ENCODE results near the gene DOHH.
"Not testable (repeated sequence)": the region's sequence is repeated elsewhere in the genome, so short reads cannot be mapped to it uniquely, and the experiment has no call there.

The DOHH gene

DNA sequence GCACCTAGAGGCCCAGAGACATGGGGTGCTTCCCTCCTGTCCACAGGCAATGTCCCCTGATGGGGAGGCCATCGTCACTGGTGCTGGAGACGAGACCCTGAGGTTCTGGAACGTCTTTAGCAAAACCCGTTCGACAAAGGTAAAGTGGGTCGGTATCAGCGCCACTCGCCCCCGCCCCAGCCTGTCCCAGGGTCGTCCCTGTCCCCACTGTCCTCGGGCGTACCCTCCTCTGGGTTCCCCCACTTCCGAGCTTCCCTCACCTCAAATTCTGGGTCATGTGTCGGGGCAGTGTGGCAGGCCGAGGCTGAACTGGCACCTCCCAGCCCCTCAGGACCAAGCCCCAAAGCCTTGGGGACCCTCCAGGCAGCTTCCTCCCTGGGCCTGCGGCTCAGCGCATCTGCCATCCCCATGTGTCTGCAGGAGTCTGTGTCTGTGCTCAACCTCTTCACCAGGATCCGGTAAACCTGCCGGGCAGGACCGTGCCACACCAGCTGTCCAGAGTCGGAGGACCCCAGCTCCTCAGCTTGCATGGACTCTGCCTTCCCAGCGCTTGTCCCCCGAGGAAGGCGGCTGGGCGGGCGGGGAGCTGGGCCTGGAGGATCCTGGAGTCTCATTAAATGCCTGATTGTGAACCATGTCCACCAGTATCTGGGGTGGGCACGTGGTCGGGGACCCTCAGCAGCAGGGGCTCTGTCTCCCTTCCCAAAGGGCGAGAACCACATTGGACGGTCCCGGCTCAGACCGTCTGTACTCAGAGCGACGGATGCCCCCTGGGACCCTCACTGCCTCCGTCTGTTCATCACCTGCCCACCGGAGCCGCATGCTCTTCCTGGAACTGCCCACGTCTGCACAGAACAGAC lies 34.1 kb upstream of the DOHH start:
- no peak for DNase-seq

DNA sequence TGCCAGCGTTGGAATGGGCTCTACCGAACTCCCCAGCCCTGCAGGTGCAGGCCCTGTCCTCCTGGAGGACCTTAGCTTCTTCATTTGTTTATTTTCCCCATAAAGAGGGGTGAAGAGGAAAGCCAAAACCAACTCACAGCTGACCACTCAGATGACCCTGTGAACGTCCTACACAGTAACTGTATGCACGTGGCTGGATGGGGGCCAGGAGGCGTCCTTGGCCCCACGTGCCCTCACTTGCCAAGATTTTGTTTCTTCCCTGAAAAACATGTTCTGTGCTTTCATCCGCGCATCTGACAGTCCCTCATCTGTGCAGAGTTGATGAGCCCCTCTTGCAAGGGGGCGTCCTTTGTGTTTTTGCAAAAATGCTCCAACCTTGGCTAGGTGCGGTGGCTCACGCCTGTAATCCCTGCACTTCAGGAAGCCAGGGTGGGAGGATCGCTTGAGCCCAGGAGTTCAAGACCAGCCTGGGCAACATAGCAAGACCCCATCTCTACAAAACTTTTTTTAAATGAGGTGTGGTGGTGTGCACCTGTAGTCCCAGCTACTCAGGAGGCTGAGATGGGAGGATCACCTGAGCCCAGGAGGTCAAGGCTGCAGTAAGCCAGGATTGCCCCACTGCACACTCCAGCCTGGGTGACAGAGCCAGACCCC lies 33.2 kb upstream of the DOHH start:
- no peak for DNase-seq

DNA sequence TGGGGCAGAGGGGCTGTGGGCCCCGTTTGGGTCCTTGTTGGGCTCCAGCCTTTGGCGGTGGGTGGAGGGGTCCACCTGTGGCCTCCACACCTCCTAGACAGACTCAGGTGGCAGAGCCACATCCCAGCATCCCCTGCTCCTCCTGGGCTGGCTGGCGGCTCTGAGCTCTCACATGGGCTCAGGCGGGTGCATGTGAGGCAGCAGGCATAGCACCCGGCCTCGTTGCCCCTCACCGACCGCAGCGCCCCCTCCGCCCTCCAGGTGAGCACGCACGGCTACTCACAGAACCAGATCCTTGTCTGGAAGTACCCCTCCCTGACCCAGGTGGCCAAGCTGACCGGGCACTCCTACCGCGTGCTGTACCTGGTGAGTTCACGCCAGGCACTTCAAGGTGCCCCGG lies 32.6 kb upstream of the DOHH start:
- no peak for DNase-seq

DNA sequence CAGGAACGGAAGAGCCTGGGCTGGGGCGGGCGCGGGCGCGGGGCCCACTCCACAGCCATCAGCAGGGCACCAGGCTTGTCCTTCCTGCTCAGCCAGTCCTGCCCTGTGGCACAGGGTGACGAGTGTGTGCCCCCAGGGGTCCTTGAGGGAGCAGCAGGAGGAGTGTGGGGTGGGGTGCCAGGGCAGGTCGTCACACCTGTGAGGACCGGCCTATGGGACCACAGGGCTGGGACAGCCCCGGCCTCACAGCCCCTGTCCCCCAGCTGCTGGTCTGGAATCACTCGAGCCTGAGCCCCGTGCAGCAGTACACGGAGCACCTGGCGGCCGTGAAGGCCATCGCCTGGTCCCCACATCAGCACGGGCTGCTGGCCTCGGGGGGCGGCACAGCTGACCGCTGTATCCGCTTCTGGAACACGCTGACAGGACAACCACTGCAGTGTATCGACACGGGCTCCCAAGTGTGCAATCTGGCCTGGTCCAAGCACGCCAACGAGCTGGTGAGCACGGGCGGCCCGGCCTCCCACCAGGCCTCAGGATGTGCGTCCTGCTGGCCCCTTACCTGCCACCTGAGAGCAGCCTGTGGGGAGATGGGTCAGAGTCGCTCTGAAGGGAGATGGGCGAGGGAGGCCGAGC lies 31.8 kb upstream of the DOHH start:
- DNase-seq, result no peak

DNA sequence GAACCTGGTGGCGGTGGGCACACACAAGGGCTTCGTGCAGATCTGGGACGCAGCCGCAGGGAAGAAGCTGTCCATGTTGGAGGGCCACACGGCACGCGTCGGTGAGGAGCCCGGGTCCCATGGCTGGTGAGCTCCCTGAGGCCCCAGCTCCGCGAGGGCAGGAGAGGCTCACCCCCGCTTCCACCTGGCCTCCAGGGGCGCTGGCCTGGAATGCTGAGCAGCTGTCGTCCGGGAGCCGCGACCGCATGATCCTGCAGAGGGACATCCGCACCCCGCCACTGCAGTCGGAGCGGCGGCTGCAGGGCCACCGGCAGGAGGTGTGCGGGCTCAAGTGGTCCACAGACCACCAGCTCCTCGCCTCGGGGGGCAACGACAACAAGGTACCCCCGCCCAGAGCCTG lies 31.2 kb upstream of the DOHH start:
- no peak for DNase-seq

DNA sequence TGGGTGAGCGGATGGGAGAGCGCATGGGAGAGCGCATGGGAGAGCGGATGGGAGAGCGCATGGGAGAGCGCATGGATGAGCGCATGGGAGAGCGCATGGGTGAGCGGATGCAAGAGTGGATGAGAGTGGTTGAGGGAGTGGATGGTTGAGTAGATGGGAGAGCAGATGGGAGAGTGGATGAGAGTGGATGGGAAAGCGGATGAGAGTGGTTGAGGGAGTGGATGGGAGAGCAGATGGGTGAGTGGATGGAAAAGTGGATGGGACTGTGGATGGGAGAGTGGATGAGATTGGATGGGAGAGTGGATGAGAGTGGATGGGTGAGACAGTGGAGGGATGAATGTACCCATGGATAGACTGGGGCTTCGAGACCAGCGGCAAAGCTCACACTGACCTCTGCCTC lies 29.9 kb upstream of the DOHH start:
- no peak for DNase-seq

DNA sequence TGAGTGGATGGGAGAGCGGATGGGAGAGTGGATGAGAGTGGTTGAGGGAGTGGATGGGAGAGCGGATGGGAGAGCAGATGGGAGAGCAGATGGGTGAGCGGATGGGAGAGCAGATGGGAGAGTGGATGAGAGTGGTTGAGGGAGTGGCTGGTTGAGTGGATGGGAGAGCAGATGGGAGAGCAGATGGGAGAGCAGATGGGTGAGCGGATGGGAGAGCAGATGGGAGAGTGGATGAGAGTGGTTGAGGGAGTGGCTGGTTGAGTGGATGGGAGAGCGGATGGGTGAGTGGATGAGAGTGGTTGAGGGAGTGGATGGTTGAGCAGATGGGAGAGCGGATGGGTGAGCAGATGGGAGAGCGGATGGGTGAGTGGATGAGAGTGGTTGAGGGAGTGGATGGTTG lies 28.8 kb upstream of the DOHH start:
- DNase-seq, result not testable (repeated sequence)

DNA sequence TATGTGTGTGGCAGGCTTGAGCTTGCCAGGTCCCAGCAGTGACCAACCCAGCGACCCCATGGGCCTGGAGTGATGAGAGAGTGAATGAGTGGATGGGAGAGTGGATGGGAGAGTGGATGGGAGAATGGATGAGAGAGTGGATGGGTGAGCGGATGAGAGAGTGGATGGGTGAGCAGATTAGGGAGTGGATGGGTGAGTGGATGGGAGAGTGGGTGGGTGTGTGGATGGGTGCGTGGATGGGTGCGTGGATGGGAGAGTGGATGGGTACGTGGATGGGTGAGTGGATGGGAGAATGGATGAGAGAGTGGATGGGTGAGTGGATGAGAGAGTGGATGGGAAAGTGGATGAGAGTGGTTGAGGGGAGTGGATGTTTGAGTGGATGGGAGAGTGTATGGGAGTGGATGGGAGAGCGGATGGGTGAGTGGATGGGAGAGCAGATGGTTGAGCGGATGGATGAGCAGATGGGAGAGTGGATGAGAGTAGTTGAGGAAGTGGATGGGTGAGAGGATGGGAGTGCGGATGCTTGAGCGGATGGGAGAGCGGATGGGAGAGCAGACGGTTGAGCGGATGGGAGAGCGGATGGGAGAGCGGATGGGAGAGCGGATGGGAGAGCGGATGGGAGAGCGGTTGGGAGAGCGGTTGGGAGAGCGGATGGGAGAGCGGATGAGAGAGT lies 28.2 kb upstream of the DOHH start:
- DNase-seq, result no peak

DNA sequence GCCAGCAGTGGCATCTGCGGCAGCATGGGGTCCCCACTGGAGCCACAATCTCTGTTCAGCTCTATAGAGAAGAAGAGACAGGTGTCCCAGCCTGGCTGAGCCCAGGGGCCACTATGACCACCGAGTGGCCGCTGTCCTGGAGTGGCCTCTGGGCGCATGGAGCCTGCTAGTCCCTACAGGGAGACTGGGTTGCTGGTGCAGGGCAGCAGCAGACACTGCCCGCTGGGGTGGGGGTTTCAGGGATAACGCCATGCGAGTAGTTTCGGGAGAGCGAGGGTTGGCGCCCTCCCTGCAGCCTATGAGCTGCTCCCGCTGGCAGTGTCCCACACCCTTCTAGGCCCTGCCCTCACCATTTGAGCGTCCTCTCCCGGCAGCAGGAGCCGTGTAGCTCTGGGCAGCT lies 27.6 kb upstream of the DOHH start:
- no peak for DNase-seq

DNA sequence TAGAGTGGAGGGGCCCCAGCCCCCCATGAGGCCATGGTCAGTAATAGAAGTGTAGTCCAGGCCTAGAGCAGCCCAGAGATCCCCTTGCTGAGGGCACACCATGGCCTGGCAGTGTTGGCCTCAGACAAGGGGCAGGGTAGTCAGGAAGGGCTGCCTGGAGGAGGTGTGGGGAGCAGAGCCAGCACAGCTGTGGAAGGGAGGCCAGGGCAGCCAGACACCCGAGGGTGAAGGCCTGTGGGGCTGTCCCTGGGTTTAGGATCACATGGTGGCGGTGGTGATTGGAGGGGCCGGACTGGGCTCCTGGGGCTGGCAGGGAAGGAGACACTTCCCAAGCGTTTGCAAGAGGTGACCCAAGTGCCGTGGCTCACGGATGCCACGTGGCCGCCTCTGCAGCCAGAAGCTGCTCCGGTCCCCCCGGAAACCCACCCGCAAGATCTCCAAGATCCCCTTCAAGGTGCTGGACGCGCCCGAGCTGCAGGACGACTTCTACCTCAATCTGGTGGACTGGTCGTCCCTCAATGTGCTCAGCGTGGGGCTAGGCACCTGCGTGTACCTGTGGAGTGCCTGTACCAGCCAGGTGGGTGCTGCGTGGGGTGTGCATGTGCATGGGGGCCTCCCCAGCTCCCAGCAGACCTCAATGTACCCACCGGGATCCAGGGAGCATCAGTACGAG lies 26.9 kb upstream of the DOHH start:
- DNase-seq, result no peak

DNA sequence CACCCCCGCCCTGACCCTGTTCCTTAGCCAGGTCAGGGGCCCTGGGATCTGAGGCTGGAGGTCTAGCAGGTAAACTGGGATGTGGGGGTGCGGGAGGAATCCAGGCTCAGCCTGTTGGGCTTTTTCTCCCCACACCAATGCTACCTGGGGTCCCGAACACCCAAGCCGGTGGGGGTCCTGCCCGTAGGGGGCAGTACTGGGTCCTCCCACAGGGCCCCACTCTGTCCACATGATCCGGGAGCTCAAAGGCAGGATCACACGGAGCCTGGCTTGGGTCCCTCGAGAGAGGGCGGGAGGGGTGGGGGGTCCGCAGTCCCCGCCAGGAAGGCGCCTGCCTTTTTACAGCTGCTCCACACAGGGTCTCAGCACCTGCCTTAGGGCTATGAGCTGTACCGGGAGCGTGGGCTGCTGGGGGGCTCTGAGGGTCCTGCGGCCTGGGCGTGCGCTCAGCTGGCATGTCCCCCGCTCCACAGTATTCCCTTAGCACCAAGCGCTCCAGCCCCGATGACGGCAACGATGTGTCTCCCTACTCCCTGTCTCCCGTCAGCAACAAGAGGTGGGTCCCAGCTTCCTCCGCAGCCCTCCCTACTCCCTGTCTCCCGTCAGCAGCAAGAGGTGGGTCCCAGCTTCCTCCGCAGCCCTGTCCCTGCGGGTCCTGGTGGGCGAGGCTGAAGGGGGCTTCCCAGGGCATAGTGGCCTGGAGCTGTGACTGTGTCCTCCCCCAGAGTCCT lies 26.2 kb upstream of the DOHH start:
- no peak for DNase-seq

DNA sequence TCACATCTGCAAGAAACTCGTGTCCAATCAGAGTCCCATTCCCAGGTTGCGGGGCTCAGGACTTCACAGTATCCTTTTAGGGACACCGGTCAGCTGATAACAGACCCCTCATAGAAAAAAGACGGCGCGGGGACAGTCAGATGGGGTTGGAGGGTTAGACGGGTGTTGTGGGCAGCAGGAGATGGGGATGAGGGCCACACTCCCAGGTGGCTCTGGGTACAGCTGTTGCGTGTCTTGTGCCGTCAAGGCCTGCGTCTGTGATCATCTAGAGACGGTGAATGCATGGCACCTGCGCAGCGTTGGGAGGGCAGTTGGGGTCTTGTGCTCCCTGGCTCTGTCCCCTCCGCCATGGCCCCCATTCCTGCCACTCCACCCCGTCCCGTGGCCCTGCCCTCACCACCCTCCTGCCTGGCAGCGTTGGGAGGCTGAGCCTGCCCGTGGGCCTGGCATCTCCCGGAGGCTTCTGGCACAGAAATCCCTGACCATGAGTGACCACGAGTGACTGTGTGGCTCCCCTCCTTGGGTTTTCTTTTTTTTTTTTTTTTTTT lies 24.5 kb upstream of the DOHH start:
- DNase-seq, result no peak

DNA sequence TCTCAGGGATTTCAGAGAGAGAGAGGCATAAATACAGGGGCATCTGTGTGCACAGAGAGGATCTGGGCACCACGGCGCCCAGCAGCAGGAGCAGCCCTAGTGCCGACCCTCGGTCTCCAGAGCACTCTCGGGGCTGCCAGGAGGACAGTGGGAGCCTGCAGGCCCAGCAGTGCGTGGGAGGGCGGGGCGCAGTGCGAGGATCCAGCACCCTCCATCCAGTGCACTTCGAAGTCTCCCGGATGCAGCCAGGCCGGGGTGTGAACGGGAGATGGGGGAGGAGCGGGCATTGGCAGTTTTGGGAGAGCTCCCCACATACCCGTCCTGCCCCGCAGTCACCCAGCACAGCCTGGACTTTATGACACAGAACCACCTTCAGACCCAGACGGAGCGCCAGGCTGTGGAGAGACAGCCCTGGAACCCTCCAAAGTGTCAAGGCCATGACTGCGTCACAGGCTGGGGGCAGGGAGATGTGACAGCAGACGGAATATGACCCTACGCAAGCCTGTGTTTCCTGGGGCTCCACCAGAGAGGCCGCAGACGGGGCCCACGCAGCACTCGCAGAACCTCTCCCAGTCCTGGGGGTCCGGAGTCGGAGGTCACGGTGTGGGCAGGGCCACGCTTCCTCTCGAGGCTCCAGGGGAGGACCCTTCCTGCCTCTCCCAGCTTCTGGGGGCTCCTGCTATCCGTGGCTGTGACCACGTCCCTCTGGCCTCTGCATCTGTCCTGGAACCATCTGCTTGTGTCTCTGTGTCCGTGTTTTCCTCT lies 23.8 kb upstream of the DOHH start:
- no peak for DNase-seq

DNA sequence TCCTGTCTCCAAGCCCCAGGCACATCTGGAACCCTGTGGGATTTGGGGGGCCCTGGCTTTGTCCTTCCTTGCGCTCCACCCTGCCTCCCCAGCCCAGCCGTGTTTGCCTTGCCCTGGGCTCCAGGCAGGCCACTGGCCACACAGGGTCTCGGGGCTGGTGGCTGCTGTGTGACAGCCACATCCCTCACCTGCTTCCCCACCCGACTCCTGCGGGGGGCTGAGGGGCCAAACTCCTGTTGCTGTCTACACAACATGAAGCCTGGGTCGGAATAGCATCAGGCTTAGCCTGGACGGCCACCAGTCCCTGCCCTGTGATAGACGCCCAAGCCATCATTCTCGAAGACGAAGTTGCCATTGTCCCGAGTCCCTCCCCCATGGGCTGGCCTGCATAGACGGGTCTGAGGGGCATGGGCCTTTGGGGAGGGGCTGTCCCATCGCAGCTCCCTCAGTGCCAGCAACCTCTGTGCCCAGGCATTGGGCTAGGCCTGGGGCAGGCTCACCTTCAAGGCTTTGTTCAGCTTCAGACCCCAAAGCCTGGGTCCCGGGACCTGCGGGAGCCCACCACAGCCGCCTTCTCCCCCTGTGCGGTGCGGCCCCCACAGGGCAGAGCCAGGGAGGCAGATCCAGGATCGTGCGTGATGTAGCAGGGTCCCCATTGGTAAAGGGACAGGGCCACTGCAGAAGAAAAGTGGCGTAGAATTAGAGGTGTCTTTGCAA lies 23.0 kb upstream of the DOHH start:
- no peak for DNase-seq

DNA sequence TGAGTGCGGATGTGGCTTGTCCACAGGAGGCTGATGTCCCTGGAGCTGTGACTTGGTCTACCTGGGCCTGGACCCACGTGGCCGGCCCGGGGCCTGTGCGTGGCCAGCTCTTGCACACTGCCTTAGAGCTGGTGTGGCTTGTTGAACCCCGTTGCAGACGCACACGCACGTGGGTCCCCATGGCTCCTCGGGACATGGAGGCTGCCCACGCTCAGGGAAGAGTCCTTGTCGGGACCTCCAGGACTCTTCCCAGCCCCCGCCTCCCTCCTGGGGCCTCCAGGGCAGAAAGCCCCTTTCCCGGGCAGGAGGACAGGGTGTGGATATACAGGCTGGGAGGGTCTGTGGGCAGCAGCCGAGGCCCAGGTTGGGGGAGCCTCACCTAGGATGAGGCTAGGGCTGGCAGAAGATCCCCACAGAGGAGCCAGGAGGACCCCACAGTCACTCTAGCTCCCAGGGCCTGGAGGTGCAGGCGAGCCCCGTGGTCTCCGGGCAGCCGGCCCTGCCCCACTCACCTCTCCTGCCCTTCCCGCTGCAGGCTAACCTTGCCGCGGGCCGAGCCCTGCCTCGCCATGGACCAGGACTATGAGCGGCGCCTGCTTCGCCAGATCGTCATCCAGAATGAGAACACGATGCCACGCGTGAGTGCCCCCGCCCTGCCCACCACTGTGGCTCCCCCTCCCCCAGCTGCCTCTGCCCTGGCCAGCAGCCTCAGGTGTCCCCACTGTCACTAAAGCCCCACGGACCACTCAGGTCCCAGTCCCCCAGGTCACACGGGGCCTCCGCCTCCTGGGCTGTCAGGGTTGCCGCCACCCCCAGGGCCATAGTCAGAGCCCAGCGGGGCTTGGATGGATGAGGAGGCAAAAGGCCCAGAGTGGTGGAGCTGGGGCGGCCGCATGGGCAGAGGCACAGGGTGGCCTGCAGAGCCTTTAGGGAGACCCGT lies 22.2 kb upstream of the DOHH start:
- no peak for DNase-seq

DNA sequence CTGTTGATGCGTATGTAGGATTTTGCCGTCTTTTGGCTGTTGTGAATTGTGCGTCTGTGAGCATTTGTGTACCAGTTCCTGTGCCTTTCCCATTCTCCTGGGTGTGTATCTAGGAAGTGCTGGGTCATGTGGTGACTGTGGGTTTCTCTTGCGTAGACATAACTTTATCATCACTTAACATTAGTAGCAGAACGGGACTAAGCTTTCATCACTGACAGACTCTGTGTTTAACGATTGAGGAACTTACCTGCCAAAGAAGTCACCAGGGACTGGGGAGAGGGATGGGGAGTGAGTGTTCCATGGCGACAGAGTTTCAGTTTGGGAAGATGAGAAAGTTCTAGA lies 20.6 kb upstream of the DOHH start:
- no peak for DNase-seq

DNA sequence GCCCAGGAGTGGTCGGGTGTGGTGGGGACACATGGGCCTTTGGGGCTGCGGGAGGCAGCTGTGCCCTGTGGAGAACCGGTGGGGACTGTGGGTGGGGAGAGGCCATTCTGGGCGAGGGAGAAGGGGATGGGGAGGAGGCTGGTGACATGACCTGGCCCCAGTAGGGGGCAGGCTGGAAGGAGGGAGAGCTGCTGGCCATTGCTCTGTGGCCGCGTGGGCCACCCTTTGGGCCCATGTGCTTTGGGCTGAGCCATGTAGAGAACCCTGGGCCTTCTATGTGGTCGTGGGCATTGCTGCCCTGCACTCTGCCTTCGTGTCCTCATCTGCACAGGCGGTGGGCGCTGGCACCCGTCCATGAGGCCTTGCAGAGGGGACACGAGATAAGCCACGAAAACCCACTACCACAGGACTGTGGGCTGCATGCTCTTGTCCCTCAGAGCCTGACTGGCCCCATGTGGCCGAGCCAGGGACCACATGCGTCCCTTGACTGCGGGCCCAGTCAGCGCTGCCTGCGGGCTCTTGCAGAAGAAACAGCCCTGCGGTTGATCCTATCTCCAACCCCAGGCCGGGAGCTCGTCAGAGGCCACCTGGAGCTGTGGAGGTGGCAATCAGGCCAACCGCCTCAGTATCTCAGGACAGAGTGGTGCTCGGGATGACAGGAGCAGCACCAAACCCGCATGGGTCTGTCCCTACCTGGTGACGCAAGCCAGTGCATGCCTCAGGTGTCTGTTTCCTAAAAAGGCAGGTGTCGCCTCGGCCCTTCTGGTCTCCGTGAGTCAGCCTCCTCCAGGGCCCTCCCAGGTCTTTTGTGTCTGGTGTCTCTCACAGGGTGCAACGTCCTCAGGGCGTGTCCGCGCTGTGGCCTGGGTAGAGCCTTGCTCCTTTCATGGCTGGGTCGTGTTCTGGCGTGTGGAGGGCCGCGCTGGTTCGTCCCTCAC lies 20.0 kb upstream of the DOHH start:
- no peak for DNase-seq

DNA sequence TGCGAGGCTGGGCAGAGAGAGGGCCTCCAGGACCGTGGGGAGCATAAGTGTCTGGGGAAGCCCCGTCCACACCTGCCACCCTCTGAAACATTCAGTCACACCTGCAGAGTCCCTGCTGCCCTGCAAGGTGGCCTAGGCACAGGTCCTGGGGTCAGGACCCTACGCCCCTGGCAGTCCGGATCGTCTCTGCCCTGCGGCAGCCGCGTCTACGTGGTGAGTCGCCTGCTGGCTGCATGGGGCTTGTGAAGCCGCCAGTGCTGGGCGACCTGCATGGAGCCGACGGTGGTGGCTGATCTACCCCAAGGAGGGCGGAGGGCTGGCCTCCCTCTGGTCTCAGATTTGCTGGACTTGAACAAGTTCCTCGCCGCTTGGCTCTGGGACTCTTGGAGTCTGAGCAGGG lies 18.7 kb upstream of the DOHH start:
- no peak for DNase-seq

All from NCI-H1694 (cell line).